Activated naive CD8-positive, alpha-beta T cell treated with anti-CD3 and anti-CD28 coated beads, Interleukin-2, amount 10 ng/mL, durations not matched to agents 7 days and 5 days (primary cell): ENCODE results near the gene POLDIP3. TPM values are rescaled to one million over a fixed set of nuclear protein-coding genes. Genes with fewer than 3 reads are reported as not detected.

ENCODE experiments used
- ATAC-seq: fragments of 150-1000 bp; cut with Tn5 transposase; one replicate; pipeline ENCODE4 v1.10.0; 2021; ENCODE audit warnings: low read depth, moderate library complexity
- POLR2A ChIA-PET: fragments of 350-600 bp; sonication (Branson Sonifier 250); formaldehyde crosslinking; loops from one replicate; lab custom pipeline; 2021; ENCODE audit warnings: antibody characterized with exemption; lab: Charles Lee
- DNase-seq: peaks from one replicate; pipeline ENCODE4 v3.0.0; 2021
- H3K27ac Mint-ChIP-seq: one replicate; pipeline ENCODE4 v1.8.0; 2022; ENCODE audit warnings: mild to moderate bottlenecking, mixed read lengths
- H3K27me3 Mint-ChIP-seq: one replicate; pipeline ENCODE4 v1.8.0; 2022; ENCODE audit warnings: mild to moderate bottlenecking, moderate library complexity, mixed read lengths
- H3K36me3 Mint-ChIP-seq: one replicate; pipeline ENCODE4 v1.8.0; 2021; ENCODE audit warnings: mild to moderate bottlenecking, mixed read lengths
- H3K4me1 Mint-ChIP-seq: one replicate; pipeline ENCODE4 v1.8.0; 2021; ENCODE audit warnings: mixed read lengths
- H3K4me3 Mint-ChIP-seq: one replicate; pipeline ENCODE4 v1.8.0; 2022; ENCODE audit warnings: mild to moderate bottlenecking, moderate library complexity, mixed read lengths
- H3K9me3 Mint-ChIP-seq: one replicate; pipeline ENCODE4 v1.8.0; 2021; ENCODE audit warnings: mixed read lengths
- total RNA-seq, 2 experiments: library from RNA; stranded (reverse); gene quantifications; one replicate each; pipeline ENCODE4 v1.2.3, GENCODE V29; 2021

POLDIP3 gene, protein sequence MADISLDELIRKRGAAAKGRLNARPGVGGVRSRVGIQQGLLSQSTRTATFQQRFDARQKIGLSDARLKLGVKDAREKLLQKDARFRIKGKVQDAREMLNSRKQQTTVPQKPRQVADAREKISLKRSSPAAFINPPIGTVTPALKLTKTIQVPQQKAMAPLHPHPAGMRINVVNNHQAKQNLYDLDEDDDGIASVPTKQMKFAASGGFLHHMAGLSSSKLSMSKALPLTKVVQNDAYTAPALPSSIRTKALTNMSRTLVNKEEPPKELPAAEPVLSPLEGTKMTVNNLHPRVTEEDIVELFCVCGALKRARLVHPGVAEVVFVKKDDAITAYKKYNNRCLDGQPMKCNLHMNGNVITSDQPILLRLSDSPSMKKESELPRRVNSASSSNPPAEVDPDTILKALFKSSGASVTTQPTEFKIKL
- total RNA-seq, result 10 to 100 TPM; 84.7 to 86.0 TPM

- POLR2A ChIA-PET, result interaction anchor here (0.7 to 3.5 kb wide), 37 partner anchors 8 to 1233 kb away, joined by 3 to 61 read pairs (median 4); partner anchors contain the start of genes A4GALT, ARFGAP3, CCDC134 and CYB5R3
- DNase-seq (peak; percentile 98), ATAC-seq (peak; percentile 68)
- H3K36me3 Mint-ChIP-seq, result peaks cover 10% of the 10 kb centered on the region
- no peaks in the 10 kb centered on the region for H3K9me3 Mint-ChIP-seq
- H3K4me3 Mint-ChIP-seq, result peak within 1 kb of the TSS; percentile 96
- H3K4me1 Mint-ChIP-seq, result peaks cover 35% of the 10 kb centered on the region
- no peaks in the 10 kb centered on the region for H3K27me3 Mint-ChIP-seq
- peak within 1 kb of the TSS; percentile 99 for H3K27ac Mint-ChIP-seq
Observed at GRCh38 chr22:42614312-42615091, at the start of gene POLDIP3. Gene POLDIP3, minus strand, starts transcription at chr22:42614883. Its CDS starts 26 bp downstream, at chr22:42614857.

- peak; percentile 84 for ATAC-seq
- POLR2A ChIA-PET, result interaction anchor here (0.6 kb wide), 1 partner anchor 12 kb away, joined by 3 read pairs; no protein-coding TSS in a partner anchor
- Mint-ChIP-seq H3K4me3 (peak overlapping the region; percentile 65), H3K4me1 (no peaks in the 10 kb centered on the region), H3K27ac (no peak overlapping the region), H3K36me3 (no peaks in the 10 kb centered on the region), H3K9me3 (no peaks in the 10 kb centered on the region), H3K27me3 (peaks cover 24% of the 10 kb centered on the region)
- peak; percentile 90 for DNase-seq
Observed at GRCh38 chr22:42661985-42662831, 47.5 kb upstream of the POLDIP3 start.

DNA sequence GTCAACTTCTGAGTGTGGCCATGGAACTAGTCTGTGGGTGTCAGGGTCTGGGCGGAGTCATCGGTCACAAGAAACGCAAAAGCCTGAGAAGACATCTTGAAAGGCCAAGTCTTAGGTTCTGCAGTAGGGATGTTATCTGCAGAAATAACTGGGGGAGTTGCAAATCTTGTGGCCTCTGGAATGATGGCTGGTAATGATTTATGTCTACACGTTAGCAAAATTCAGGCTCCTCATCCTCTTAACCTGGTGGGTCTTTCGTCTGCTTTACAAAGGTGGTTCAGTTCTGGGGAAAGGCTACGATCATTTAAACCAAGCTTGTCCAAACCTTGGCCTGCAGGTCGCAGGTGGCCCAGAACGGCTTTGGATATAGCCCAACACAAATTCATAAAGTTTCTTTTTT, 41.9 kb upstream of the POLDIP3 start:
- Mint-ChIP-seq H3K36me3 (no peaks in the 10 kb centered on the region), H3K27ac (no peak overlapping the region), H3K4me3 (no peak overlapping the region), H3K27me3 (peaks cover 3% of the 10 kb centered on the region), H3K9me3 (no peaks in the 10 kb centered on the region), H3K4me1 (no peaks in the 10 kb centered on the region)
- POLR2A ChIA-PET, result interaction anchor here (0.7 kb wide), 1 partner anchor 968 kb away, joined by 3 read pairs; the partner anchor contains the start of gene SNU13
- DNase-seq (no peak), ATAC-seq (no peak)

DNA sequence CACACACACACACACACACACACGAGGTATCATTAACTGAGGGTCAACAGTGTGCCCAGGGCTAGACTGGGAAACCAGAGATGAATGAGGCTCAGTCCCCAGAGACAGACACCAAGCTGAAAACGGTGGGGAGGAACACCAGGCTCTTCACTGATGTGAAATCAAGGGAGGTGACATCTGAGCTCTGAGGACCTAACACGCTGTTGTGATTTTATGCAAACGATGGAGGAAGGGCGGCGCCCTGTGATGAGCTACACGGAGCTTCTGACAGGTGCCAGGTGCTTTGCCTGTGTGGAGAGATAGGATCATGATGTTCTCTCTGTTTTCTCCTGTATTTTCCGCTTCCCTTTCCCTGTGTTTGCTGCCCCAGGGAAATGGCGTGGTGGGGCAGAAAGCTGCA, 41.0 kb upstream of the POLDIP3 start:
- no peaks in the 10 kb centered on the region for H3K4me1 Mint-ChIP-seq
- no peak for ATAC-seq
- no peaks in the 10 kb centered on the region for H3K36me3 Mint-ChIP-seq
- H3K4me3 Mint-ChIP-seq, result no peak overlapping the region
- H3K27me3 Mint-ChIP-seq, result peaks cover 3% of the 10 kb centered on the region
- POLR2A ChIA-PET, result no interaction called here
- no peak overlapping the region for H3K27ac Mint-ChIP-seq
- no peak for DNase-seq
- no peaks in the 10 kb centered on the region for H3K9me3 Mint-ChIP-seq

GRCh38 chr22:42654436-42655073, 39.9 kb upstream of the POLDIP3 start:
- POLR2A ChIA-PET, result no interaction called here
- no peaks in the 10 kb centered on the region for H3K9me3 Mint-ChIP-seq
- H3K27me3 Mint-ChIP-seq, result no peaks in the 10 kb centered on the region

DNA sequence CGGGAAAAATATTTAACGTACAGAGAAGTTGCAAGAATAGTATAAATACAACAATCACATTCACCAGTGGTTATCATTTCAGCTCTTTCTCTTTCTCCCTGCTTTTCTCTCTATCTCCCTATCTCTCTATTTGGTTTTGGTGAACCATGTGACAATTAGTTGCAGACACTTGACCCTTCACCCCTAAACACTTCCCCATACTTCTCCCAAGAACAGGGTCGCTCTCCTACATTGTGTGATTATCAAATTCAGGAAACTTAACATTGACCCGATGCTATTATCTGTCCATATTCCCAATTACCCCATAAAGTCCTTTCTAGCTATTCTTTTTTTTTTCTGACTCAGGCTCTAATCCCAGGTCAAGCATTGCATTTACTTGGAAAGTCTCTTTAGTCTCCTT, 39.3 kb upstream of the POLDIP3 start:
- ATAC-seq, result no peak
- H3K27ac Mint-ChIP-seq, result no peak overlapping the region
- H3K27me3 Mint-ChIP-seq, result no peaks in the 10 kb centered on the region
- H3K4me3 Mint-ChIP-seq, result no peak overlapping the region
- H3K4me1 Mint-ChIP-seq, result no peaks in the 10 kb centered on the region
- no peaks in the 10 kb centered on the region for H3K9me3 Mint-ChIP-seq
- POLR2A ChIA-PET, result no interaction called here
- DNase-seq, result no peak
- no peaks in the 10 kb centered on the region for H3K36me3 Mint-ChIP-seq

More at GRCh38 chr22:42654436-42655073, 39.9 kb upstream of the POLDIP3 start:
- no peak overlapping the region for H3K4me3 Mint-ChIP-seq
- DNase-seq (no peak), ATAC-seq (no peak)
- H3K4me1 Mint-ChIP-seq, result no peaks in the 10 kb centered on the region
- no peak overlapping the region for H3K27ac Mint-ChIP-seq
- no peaks in the 10 kb centered on the region for H3K36me3 Mint-ChIP-seq

DNA sequence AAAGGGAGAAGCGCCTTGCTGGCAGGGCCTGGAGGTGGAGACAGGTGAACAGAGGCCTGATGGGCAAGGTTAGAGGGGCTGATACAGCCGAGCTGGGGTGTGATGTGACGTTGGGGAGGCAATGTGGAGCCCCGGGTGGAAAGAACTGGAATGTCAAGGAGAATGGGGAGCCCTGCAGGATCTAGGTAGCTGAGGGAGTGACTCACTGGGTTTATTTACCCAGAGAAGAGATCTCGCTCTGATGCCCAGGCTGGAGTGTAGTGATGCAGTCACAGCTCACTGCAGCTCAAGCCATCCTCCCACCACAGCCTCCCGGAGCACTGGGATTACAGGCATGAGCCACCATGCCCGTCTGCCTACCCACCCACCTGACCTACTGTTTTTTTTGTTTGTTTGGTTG, 36.5 kb upstream of the POLDIP3 start:
- no peak for DNase-seq
- Mint-ChIP-seq H3K4me3 (no peak overlapping the region), H3K27me3 (no peaks in the 10 kb centered on the region), H3K4me1 (peaks cover 6% of the 10 kb centered on the region), H3K36me3 (peaks cover 2% of the 10 kb centered on the region), H3K9me3 (no peaks in the 10 kb centered on the region), H3K27ac (no peak overlapping the region)
- POLR2A ChIA-PET, result interaction anchor here (4.9 kb wide), 1 partner anchor 36 kb away, joined by 61 read pairs; the partner anchor contains the start of gene POLDIP3
- ATAC-seq, result no peak

DNA sequence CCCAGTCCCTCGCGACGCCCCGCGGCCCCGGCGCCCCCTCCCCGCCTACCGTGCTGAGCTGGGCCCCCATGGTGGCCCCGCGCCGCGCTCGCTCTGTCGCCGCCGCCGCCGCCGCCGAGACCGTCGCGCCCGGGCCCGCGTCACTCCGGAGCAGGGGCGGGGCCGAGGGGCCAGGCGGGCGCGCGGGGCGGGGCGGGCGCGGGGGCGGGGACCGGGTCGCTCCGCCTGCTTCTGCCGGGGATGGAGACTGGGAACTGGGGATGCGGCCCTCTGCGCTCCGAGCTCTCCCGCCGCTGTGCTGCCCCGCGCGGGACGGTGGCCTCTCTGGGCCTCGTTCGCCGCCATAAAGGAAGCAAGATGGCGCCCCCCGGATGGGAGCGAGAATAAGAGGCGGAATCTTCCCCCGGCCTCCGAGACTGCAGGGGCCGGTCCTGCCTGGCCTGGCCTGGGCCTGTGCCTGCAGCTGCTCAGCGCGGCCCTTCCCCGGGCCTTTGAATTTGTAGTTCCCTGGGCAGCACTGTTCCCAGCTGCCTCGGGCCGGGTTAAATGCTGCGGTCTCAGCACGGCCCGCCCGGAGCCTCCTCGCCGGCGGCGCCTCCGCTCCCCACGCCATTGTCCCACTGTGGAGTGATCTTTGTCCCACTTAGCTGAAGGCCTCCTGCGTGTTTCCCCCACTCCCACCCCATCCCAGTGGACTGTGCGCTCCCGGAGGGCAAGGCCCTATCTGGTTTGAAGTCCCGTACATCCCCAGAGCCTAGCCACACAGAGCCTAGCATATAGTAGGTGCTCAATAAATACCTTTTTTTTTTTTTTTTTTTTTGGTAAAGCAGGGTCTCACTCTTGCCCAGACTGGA, 34.8 kb upstream of the POLDIP3 start, which contains the start of gene CYB5R3:
TSS of gene CYB5R3 (minus strand) at position 147 of the 854 bp plus-strand sequence. CDS start at position 70, 77 bp downstream.
- peak; percentile 77 for ATAC-seq
- peaks cover 2% of the 10 kb centered on the region for H3K36me3 Mint-ChIP-seq
- POLR2A ChIA-PET, result interaction anchor here (0.6 to 4.9 kb wide), 11 partner anchors 8 to 869 kb away, joined by 3 to 61 read pairs (median 3); partner anchors contain the start of genes ARFGAP3 and POLDIP3

DNA sequence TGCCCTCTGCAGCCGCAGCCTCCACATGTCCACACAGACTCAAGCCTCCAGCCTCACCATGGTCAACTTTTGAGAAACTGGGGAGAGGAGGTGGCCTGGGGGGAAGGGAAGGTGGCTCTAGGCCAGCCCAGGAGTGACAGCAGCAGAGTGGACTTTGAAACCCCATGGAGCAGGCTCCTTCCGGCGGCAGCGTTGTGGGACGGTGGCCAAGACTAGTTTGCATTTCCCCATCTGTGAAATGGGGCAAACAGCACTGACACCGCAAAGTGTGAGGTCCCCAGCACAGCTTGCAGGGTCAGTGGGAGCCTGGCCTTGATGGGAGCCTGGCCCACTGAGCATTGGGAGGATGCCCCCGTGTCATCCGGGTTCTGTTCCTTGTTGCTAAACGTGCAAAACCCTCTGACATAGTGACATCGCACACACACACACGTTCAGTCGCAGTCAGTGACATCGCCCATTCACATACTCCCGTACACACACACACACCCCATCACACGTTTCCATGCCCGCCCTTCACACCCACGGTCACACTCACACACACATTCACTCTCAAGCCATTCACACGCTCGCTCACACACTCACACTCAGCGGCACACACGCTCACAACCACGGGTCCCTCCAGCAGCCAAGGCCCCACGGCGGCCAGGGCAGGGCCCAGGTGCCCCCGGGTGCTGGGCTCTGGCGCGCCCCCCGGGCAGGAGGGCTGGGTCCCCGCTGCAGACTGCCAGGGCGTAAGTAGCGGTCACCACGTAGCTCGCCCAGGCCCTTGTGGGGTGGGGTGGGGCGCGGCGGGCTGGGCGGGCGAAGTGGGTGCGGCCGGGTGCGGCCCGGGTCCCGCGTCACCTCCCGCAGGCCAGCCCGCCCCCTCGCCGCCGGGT, 33.9 kb upstream of the POLDIP3 start:
- Mint-ChIP-seq H3K27ac (peak overlapping the region; percentile 98), H3K36me3 (peaks cover 2% of the 10 kb centered on the region), H3K9me3 (no peaks in the 10 kb centered on the region), H3K27me3 (no peaks in the 10 kb centered on the region), H3K4me3 (peak overlapping the region; percentile 96), H3K4me1 (peaks cover 14% of the 10 kb centered on the region)
- ATAC-seq, result peak; percentile 53
- DNase-seq, result no peak
- POLR2A ChIA-PET, result interaction anchor here (0.7 to 4.9 kb wide), 8 partner anchors 8 to 868 kb away, joined by 3 to 61 read pairs (median 4); partner anchors contain the start of genes ARFGAP3 and POLDIP3

More for the DNA sequence above, 34.8 kb upstream of the POLDIP3 start, which contains the start of gene CYB5R3:
- DNase-seq, result peak; percentile 89
- no peaks in the 10 kb centered on the region for H3K27me3 Mint-ChIP-seq
- no peaks in the 10 kb centered on the region for H3K9me3 Mint-ChIP-seq
- H3K4me1 Mint-ChIP-seq, result peaks cover 11% of the 10 kb centered on the region
- H3K4me3 Mint-ChIP-seq, result peak within 1 kb of the TSS; percentile 96
- peak within 1 kb of the TSS; percentile 98 for H3K27ac Mint-ChIP-seq

DNA sequence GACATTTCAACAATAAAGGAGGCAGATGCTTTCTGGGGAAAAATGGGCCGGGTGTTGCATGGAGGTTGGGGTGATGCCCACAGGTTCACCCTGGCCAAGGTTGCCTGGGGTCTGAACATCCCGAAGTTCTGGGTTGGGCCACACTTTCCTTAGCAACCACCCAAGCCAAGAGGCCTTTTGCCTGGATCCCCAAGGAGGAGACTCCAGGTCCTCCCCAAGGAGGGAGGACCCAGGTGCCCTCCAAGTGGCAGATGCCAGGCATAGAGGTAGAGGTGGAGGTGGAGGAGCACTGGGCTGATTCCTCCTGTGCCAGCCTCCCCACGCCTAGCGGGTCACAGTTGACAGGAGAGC, 33.3 kb upstream of the POLDIP3 start:
- Mint-ChIP-seq H3K4me3 (peak overlapping the region; percentile 96), H3K4me1 (peaks cover 14% of the 10 kb centered on the region), H3K27ac (peak overlapping the region; percentile 98), H3K36me3 (peaks cover 2% of the 10 kb centered on the region), H3K27me3 (no peaks in the 10 kb centered on the region), H3K9me3 (no peaks in the 10 kb centered on the region)
- DNase-seq, result no peak
- ATAC-seq, result no peak
- POLR2A ChIA-PET, result interaction anchor here (4.9 kb wide), 1 partner anchor 33 kb away, joined by 61 read pairs; the partner anchor contains the start of gene POLDIP3
